GM23248 (cell line): ENCODE results near the gene SCLY.

Source experiments
- EZH2 ChIP-seq: fragments of 200-600 bp; sonication (generic); IDR thresholded peaks from 2 replicates; pipeline ENCODE4 v1.6.1; 2018; ENCODE audit warnings: antibody characterized with exemption, mild to moderate bottlenecking; ENCODE audit not compliant: insufficient read depth, poor library complexity, severe bottlenecking
- EZH2phosphoT487 ChIP-seq: fragments of 200-600 bp; sonication (generic); IDR thresholded peaks from 2 replicates; pipeline ENCODE4 v1.6.1; 2018; ENCODE audit warnings: antibody characterized with exemption, moderate library complexity, mild to moderate bottlenecking, low read depth; ENCODE audit not compliant: insufficient read depth

DNA sequence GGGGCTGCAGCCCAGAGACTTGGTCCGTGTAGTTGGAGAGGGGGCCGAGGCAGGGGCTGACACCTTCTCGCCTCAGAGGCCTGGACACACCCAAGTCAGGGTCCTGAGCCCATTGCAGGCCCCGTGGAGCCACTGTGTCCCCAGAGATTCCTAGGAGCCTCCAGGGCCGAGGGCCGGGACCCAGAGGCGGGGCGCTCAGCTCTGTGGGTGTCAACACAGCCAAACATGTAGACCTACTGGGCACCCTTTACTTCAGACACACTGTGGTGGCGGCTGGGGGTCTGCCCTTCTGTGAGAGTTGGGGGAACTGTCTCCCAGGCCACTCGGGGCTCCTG lies 38.9 kb downstream of the SCLY start:
- no peak for TF ChIP-seq EZH2phosphoT487
- TF ChIP-seq EZH2: no peak
